OCI-LY3 (cell line): ENCODE results near the gene TIMM17A.
"Not testable (repeated sequence)": the region's sequence is repeated elsewhere in the genome, so short reads cannot be mapped to it uniquely, and the experiment has no call there.

ENCODE experiments used
- H2AFZ ChIP-seq: fragments of 200-600, 300-600 bp; shearing (Covaris generic); 2 replicates; pipeline ENCODE4 v1.6.0; 2014; ENCODE audit warnings: antibody characterized with exemption, low read depth, low read length
- H3K27ac ChIP-seq: fragments of 200-600, 300-600 bp; sonication (generic); 2 replicates; pipeline ENCODE4 v1.5.1; 2014; ENCODE audit warnings: mild to moderate bottlenecking, low read length, moderate library complexity, mixed read lengths
- H3K27me3 ChIP-seq: fragments of 200-600, 300-600 bp; sonication (generic); 2 replicates; pipeline ENCODE4 v1.6.1; 2014; ENCODE audit warnings: low read depth, low read length, mixed read lengths
- H3K36me3 ChIP-seq: fragments of 200-600, 300-600 bp; sonication (generic); replicated peaks from 2 replicates; pipeline ENCODE3; 2014; ENCODE audit warnings: low read depth, low read length, mixed read lengths
- H3K4me1 ChIP-seq: fragments of 300-600, 200-600 bp; sonication (generic); 2 replicates; pipeline ENCODE4 v1.6.1; 2014; ENCODE audit warnings: low read length, mixed read lengths
- H3K4me2 ChIP-seq: fragments of 200-600, 300-600 bp; sonication (generic); 2 replicates; pipeline ENCODE4 v1.6.1; 2014; ENCODE audit warnings: low read length, mixed read lengths
- H3K4me3 ChIP-seq: fragments of 300-600, 200-600 bp; sonication (generic); 2 replicates; pipeline ENCODE4 v1.5.1; 2014; ENCODE audit warnings: antibody characterized with exemption, mild to moderate bottlenecking, low read length, moderate library complexity
- H3K79me2 ChIP-seq: fragments of 300-600, 200-600 bp; shearing (Covaris generic); 2 replicates; pipeline ENCODE4 v1.6.1; 2014; ENCODE audit warnings: mild to moderate bottlenecking, low read length, mixed read lengths
- H3K9ac ChIP-seq: fragments of 300-600, 200-600 bp; shearing (Covaris generic); 2 replicates; pipeline ENCODE4 v1.6.0; 2014; ENCODE audit warnings: mild to moderate bottlenecking, low read length, moderate library complexity
- H3K9me3 ChIP-seq: fragments of 200-600, 300-600 bp; shearing (Covaris generic); 2 replicates; pipeline ENCODE4 v1.6.1; 2014; ENCODE audit warnings: low read length, mixed read lengths; ENCODE audit not compliant: insufficient read depth
- H4K20me1 ChIP-seq: fragments of 200-600, 300-600 bp; sonication (generic); 2 replicates; pipeline ENCODE4 v1.6.1; 2016; ENCODE audit warnings: low read length, mixed read lengths; ENCODE audit not compliant: insufficient read depth
- CTCF ChIP-seq: fragments of 200-600, 300-600 bp; sonication (generic); IDR thresholded peaks from 2 replicates; pipeline ENCODE4 v1.5.1; 2014; ENCODE audit warnings: antibody characterized with exemption, low read length, low read depth
- EZH2phosphoT487 ChIP-seq: fragments of 200-600 bp; shearing (Covaris generic); IDR thresholded peaks from 2 replicates; pipeline ENCODE4 v1.6.1; 2018; ENCODE audit warnings: antibody characterized with exemption, mixed run types, low read depth

TIMM17A gene

GRCh38 chr1:202017749-202018467 is 62.6 kb downstream of the TIMM17A start:
- Histone ChIP-seq H2AFZ (no peak overlapping the region), H3K27me3 (peaks cover 6% of the 10 kb centered on the region), H3K79me2 (no peaks in the 10 kb centered on the region), H4K20me1 (no peaks in the 10 kb centered on the region), H3K4me2 (no peak overlapping the region), H3K9ac (no peak overlapping the region), H3K4me3 (no peak overlapping the region), H3K4me1 (no peaks in the 10 kb centered on the region), H3K27ac (no peak overlapping the region), H3K9me3 (no peaks in the 10 kb centered on the region), H3K36me3 (peaks cover 21% of the 10 kb centered on the region)
- TF ChIP-seq CTCF (no peak), EZH2phosphoT487 (no peak)

GRCh38 chr1:202018468-202019234 is 63.3 kb downstream of the TIMM17A start:
- no peak for TF ChIP-seq EZH2phosphoT487
- Histone ChIP-seq H3K9ac (no peak overlapping the region), H3K9me3 (no peaks in the 10 kb centered on the region), H2AFZ (no peak overlapping the region), H4K20me1 (no peaks in the 10 kb centered on the region), H3K79me2 (no peaks in the 10 kb centered on the region), H3K4me3 (no peak overlapping the region), H3K4me2 (no peak overlapping the region), H3K4me1 (no peaks in the 10 kb centered on the region), H3K27me3 (peaks cover 12% of the 10 kb centered on the region), H3K36me3 (peaks cover 14% of the 10 kb centered on the region), H3K27ac (no peak overlapping the region)

- not testable (repeated sequence) for H3K79me2 ChIP-seq, H3K4me2 ChIP-seq, H3K4me3 ChIP-seq, H3K9ac ChIP-seq, H4K20me1 ChIP-seq, H3K36me3 ChIP-seq, H2AFZ ChIP-seq, H3K9me3 ChIP-seq, H3K27ac ChIP-seq, H3K4me1 ChIP-seq
- H3K27me3 ChIP-seq: peaks cover 12% of the 10 kb centered on the region
Observed at GRCh38 chr1:202019235-202019558, 63.9 kb downstream of the TIMM17A start.
